GM12891 (cell line): ENCODE data around the gene CFAP210.

Experiments
- POLR2A ChIP-seq: IDR thresholded peaks from 2 replicates; pipeline ENCODE4 v1.6.1; 2011; ENCODE audit warnings: low read depth, low read length, control low read depth
- POLR2AphosphoS5 ChIP-seq: IDR thresholded peaks from 2 replicates; pipeline ENCODE4 v1.6.1; 2011; ENCODE audit warnings: low read depth, low read length, control low read depth
- POU2F2 ChIP-seq: IDR thresholded peaks from 2 replicates; pipeline ENCODE4 v1.6.1; 2011; ENCODE audit warnings: low read depth, mild to moderate bottlenecking, control low read depth, low read length, moderate library complexity
- TAF1 ChIP-seq: IDR thresholded peaks from 2 replicates; pipeline ENCODE4 v1.6.1; 2011; ENCODE audit warnings: low read depth, low read length, control low read depth

DNA sequence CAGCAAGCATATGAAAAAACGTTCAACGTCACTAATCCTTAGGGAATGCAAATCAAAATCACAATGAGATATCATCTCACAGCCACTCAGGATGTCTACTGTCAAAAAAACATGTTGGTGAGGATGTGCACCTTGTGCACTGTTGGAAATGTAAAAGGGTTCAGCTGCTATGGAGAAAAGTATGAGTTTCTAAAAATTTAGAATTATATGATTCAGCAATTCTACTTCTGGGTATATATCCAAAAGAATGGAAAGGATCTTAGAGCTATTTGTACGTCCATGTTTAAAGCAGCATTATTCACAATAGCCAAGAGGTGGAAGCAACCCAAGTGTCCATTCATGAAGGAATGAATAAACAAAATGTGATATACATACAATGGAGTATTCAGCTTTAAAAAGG lies 50.0 kb downstream of the CFAP210 start:
- no peak for TF ChIP-seq POLR2A
- no peak for TF ChIP-seq TAF1
- no peak for TF ChIP-seq POLR2AphosphoS5
- no peak for TF ChIP-seq POU2F2
